Adrenal gland (tissue), 12 donors: Measurements from ENCODE around the gene TYRO3. TPM values are rescaled to one million over a fixed set of nuclear protein-coding genes. Genes with fewer than 3 reads are reported as not detected.
A peak's percentile ranks its signal among the peaks of the same experiment; 100 is the strongest.
"Not testable (repeated sequence)": the region's sequence is repeated elsewhere in the genome, so short reads cannot be mapped to it uniquely, and the experiment has no call there.

Experiments
- DNase-seq, 7 donors: peaks; one replicate each; pipeline ENCODE4 v3.0.0-alpha.2; 2019 to 2020
- H3K27ac ChIP-seq, 5 donors: fragments of 200-600 bp; sonication (generic) in 4 of 5; 1 replicate in 3 of 5; 2 replicates in 2 of 5; pipeline versions ENCODE4 v1.5.1 to v1.8.0; 2016 to 2020; ENCODE audit warnings: mild to moderate bottlenecking in 1 of 5
- H3K27me3 ChIP-seq: fragments of 200-600 bp; 2 replicates; pipeline ENCODE4 v1.8.0; 2021
- H3K36me3 ChIP-seq, 2 donors: fragments of 200-600 bp; replicated peaks in 1 of 2; 1 replicate in 1 of 2; 2 replicates in 1 of 2; pipeline versions ENCODE4 v1.5.1 to v1.8.0; 2018 to 2022
- H3K4me1 ChIP-seq, 2 donors: fragments of 200-600 bp; replicated peaks in 1 of 2; 1 replicate in 1 of 2; 2 replicates in 1 of 2; pipeline versions ENCODE4 v1.5.1 to v1.8.0; 2018 to 2021
- H3K4me3 ChIP-seq, 4 donors: fragments of 200-600 bp; sonication (generic) in 3 of 4; one replicate each; pipeline ENCODE4 v1.5.1; 2016 to 2018
- H3K9me3 ChIP-seq, 3 donors: fragments of 200-600 bp; sonication (generic) in 1 of 3; replicated peaks in 1 of 3; 1 replicate in 2 of 3; 2 replicates in 1 of 3; pipeline versions ENCODE4 v1.5.1 to v1.8.0; 2016 to 2021
- CTCF ChIP-seq, 6 experiments: fragments of 450-650 bp in 4 of 6; fragments of 200-600 bp in 2 of 6; sonication (generic) in 1 of 6; IDR thresholded peaks; 1 replicate in 5 of 6; 2 replicates in 1 of 6; pipeline versions ENCODE4 v1.5.1 to v1.8.0; 2016 to 2021; ENCODE audit warnings: antibody characterized with exemption in 6 of 6, mild to moderate bottlenecking in 2 of 6, moderate library complexity in 1 of 6
- POLR2A ChIP-seq, 2 donors: fragments of 450-650 bp; IDR thresholded peaks; one replicate each; pipeline ENCODE4 v1.6.1; 2017; ENCODE audit warnings: antibody characterized with exemption in 2 of 2, mild to moderate bottlenecking in 2 of 2, moderate library complexity in 1 of 2
- WGBS, 4 donors: extraction: QIAGEN DNeasy Blood & Tissue Kit in 2 of 4; methylation state at CpG; one replicate each; pipeline versions ENCODE4 v1.1.5 to v1.1.7; 2013 to 2017; 5-methylcytosine and 5-hydroxymethylcytosine counted together
- intact Hi-C, 2 donors: fragments of 100-400 bp; cut with DNase I; formaldehyde crosslinking; loops; one replicate each; pipeline versions ENCODE4 v1.14.1 to v1.15.0; 2022 to 2023
- polyA plus RNA-seq, 3 donors: library from polyadenylated mRNA; stranded (reverse); fragments of 200-250 nt in 2 of 3; fragments of 350-450 nt in 1 of 3; fragmentation: Illumina TruSeq in 1 of 3; extraction: RNeasy Lipid Tissue Mini Kit (QIAGEN cat#74804) in 1 of 3; gene quantifications; one replicate each; pipeline ENCODE4 v1.2.3, GENCODE V29; 2013 to 2014
- total RNA-seq, 9 donors: library from RNA; depleted of rRNA in 4 of 9; stranded (reverse); fragments of >200 nt in 4 of 9; fragments of 120-200 nt in 1 of 9; fragmentation: NEBNext Ultra II Directional in 1 of 9; extraction: Animal tissue kit (Norgen Biotek cat#: 25700) in 1 of 9; gene quantifications; one replicate each; pipeline versions ENCODE4 v1.1.0 to v1.2.4, GENCODE V29; 2013 to 2023
- donor health status: healthy with polysubstance abuse.
- donor health status: Bipolar disorder and iron deficiency.
- donor health status: DM: yes; HTN: yes; CAD: no.
- donor health status: DM: no; HTN: no; CAD: no.
- donor health status: DM: no; HTN: no; CAD: no.
- donor health status: DM: yes; HTN: yes; CAD: no.

The TYRO3 gene
- total and polyA plus RNA-seq, 12 donors, result 8.8 to 44.6 (median 16.9) TPM

- intact Hi-C loops, result loop anchor here in 1 of 2 donors (10.0 kb wide), 1 partner anchor 77 kb away; no protein-coding TSS in a partner anchor
- Histone ChIP-seq H3K36me3 (no peaks in the 10 kb centered on the region), H3K27me3 (no peaks in the 10 kb centered on the region), H3K9me3 (no peaks in the 10 kb centered on the region), H3K27ac (peak overlapping the region in 1 of 5 donors; percentile 38), H3K4me3 (no peak overlapping the region), H3K4me1 (peaks cover 7 to 9% of the 10 kb centered on the region in 2 donors)
- 82 to 94% (median 89%) methylated on average over 4 of the region's 4 CpGs for WGBS, 4 donors
- TF ChIP-seq CTCF (IDR thresholded peaks at IDR 0.05), result no peak
- TF ChIP-seq POLR2A (IDR thresholded peaks at IDR 0.05), result no peak
- DNase-seq, result no peak
Measured at GRCh38 chr15:41567862-41568261, 8.8 kb downstream of the TYRO3 start.

- intact Hi-C loops, result loop anchor here in 1 of 2 donors (10.0 kb wide), 1 partner anchor 76 kb away; no protein-coding TSS in a partner anchor
- H3K27me3 ChIP-seq, result no peaks in the 10 kb centered on the region
- 58 to 79% (median 75%) methylated on average over 4 to 8 of the region's 8 CpGs for WGBS, 4 donors
- H3K36me3 ChIP-seq, result no peaks in the 10 kb centered on the region
- no peaks in the 10 kb centered on the region for H3K9me3 ChIP-seq
- peak overlapping the region in 1 of 5 donors; percentile 38 for H3K27ac ChIP-seq
- DNase-seq, result peak in 5 of 7 donors; percentile 26 to 63 (median 46)
- peaks cover 7 to 9% of the 10 kb centered on the region in 2 donors for H3K4me1 ChIP-seq
- H3K4me3 ChIP-seq, result no peak overlapping the region
- TF ChIP-seq CTCF (IDR thresholded peaks at IDR 0.05), result no peak
- TF ChIP-seq POLR2A (IDR thresholded peaks at IDR 0.05), result no peak
Measured at GRCh38 chr15:41568350-41569017, 9.5 kb downstream of the TYRO3 start.

- H3K4me3 ChIP-seq, H3K27ac ChIP-seq, H3K9me3 ChIP-seq, H3K4me1 ChIP-seq, H3K36me3 ChIP-seq, DNase-seq, H3K27me3 ChIP-seq: not testable (repeated sequence)
- 76 to 100% (median 88%) methylated on average over 1 of the region's 1 CpG for WGBS, 4 donors
- intact Hi-C loops, result loop anchor here in 1 of 2 donors (10.0 kb wide), 1 partner anchor 76 kb away; no protein-coding TSS in a partner anchor
Measured at GRCh38 chr15:41569232-41569631, 10.2 kb downstream of the TYRO3 start.

GRCh38 chr15:41570764-41571163, 11.8 kb downstream of the TYRO3 start:
- no peak for TF ChIP-seq POLR2A (IDR thresholded peaks at IDR 0.05)
- TF ChIP-seq CTCF (IDR thresholded peaks at IDR 0.05), result no peak
- DNase-seq, result no peak
- intact Hi-C loops, result no loop called here
- no peak overlapping the region for H3K4me3 ChIP-seq
- no peak overlapping the region for H3K27ac ChIP-seq
- H3K4me1 ChIP-seq, result no peaks in the 10 kb centered on the region
- WGBS, 4 donors, result 80 to 90% (median 85%) methylated on average over 1 to 3 of the region's 3 CpGs
- no peaks in the 10 kb centered on the region for H3K36me3 ChIP-seq
- H3K9me3 ChIP-seq, result no peaks in the 10 kb centered on the region
- H3K27me3 ChIP-seq, result no peaks in the 10 kb centered on the region

- intact Hi-C loops, result no loop called here
- H3K9me3 ChIP-seq, result no peaks in the 10 kb centered on the region
- H3K36me3 ChIP-seq, result no peaks in the 10 kb centered on the region
- no peak overlapping the region for H3K27ac ChIP-seq
- TF ChIP-seq POLR2A (IDR thresholded peaks at IDR 0.05), result no peak
- no peak for TF ChIP-seq CTCF (IDR thresholded peaks at IDR 0.05)
- DNase-seq, result no peak
- no peak overlapping the region for H3K4me3 ChIP-seq
- H3K4me1 ChIP-seq, result no peaks in the 10 kb centered on the region
- 92 to 94% (median 93%) methylated on average over 3 of the region's 3 CpGs for WGBS, 4 donors
- H3K27me3 ChIP-seq, result no peaks in the 10 kb centered on the region
Measured at GRCh38 chr15:41571948-41572347, 12.9 kb downstream of the TYRO3 start.
